ENCODE results near the gene TPX2. TPM values are rescaled to one million over a fixed set of nuclear protein-coding genes. Genes with fewer than 3 reads are reported as not detected.
A peak's percentile ranks its signal among the peaks of the same experiment; 100 is the strongest.

Gene TPX2
- total RNA-seq, 1 donor, result 18.5 TPM

DNA sequence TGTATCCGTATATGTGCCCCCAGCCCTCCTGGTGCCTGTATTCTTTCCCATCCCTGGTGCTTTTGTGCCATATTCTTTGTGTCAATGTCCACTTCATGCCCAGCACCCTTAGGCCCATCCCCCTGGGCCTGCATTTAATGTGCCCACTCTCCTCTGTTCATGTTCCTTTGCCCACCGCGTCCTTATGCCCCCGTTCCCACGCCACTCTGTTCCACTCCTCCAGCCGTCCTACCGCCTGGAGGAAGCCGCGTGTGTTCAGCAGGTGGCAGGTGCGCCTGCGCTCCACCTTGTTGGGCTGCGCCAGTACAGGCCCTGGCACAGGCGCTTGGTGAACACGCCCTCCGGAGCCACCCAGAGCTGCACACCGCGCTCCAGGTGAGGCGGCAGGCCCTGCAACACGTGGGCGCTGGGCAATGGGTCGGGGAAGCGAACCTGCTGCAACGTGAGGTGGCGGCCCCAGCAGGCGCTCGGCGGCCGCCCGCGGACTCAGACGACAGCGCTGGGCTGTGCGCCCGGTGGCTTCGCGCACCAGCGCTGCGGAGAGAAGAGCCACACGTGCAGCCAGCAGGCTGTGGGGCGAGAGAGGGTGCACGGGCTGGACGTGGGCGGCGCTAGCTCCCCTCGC is 110.3 kb downstream of the TPX2 start:
- DNase-seq (ENCODE audit: insufficient read length, low spot score, missing footprints), result peak; percentile 79
- Histone ChIP-seq H3K27ac (ENCODE audit: low read depth, low read length) (no peak overlapping the region), H3K4me2 (ENCODE audit: insufficient read depth, low read length) (no peak overlapping the region), H2AFZ (ENCODE audit: low read length) (no peak overlapping the region), H3K36me3 (ENCODE audit: insufficient read depth, low read length) (no peaks in the 10 kb centered on the region), H3K4me3 (ENCODE audit: insufficient read depth, low read length) (no peak overlapping the region), H4K20me1 (ENCODE audit: insufficient read depth, low read length) (no peaks in the 10 kb centered on the region), H3K79me2 (ENCODE audit: insufficient read depth, low read length) (no peaks in the 10 kb centered on the region), H3K4me1 (ENCODE audit: insufficient read depth, low read length) (peaks cover 7% of the 10 kb centered on the region), H3K9me3 (ENCODE audit: low read depth, low read length) (no peaks in the 10 kb centered on the region), H3K27me3 (ENCODE audit: insufficient read depth, low read length) (peaks cover 42% of the 10 kb centered on the region)
- TF ChIP-seq, protein P1, sequence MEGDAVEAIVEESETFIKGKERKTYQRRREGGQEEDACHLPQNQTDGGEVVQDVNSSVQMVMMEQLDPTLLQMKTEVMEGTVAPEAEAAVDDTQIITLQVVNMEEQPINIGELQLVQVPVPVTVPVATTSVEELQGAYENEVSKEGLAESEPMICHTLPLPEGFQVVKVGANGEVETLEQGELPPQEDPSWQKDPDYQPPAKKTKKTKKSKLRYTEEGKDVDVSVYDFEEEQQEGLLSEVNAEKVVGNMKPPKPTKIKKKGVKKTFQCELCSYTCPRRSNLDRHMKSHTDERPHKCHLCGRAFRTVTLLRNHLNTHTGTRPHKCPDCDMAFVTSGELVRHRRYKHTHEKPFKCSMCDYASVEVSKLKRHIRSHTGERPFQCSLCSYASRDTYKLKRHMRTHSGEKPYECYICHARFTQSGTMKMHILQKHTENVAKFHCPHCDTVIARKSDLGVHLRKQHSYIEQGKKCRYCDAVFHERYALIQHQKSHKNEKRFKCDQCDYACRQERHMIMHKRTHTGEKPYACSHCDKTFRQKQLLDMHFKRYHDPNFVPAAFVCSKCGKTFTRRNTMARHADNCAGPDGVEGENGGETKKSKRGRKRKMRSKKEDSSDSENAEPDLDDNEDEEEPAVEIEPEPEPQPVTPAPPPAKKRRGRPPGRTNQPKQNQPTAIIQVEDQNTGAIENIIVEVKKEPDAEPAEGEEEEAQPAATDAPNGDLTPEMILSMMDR (IDR thresholded peaks at IDR 0.05; ENCODE audit: extremely low read depth, low read depth, low read length), result no peak

Small RNAs within 50 kb of the gene (small RNA-seq; reads per million reads assigned to genes)
- gene AL160175.1, result not detected

Other genes starting within 250 kb of the TPX2 start
- 85.8 and 91.1 TPM in 2 replicates for gene HM13, start 224.8 kb upstream of the TPX2 start, total RNA-seq
- 56.3 and 82.5 TPM in 2 replicates for gene ID1, start 134.0 kb upstream of the TPX2 start, total RNA-seq
- gene COX4I2, start 101.4 kb upstream of the TPX2 start, total RNA-seq, result not detected in 2 replicates
- gene BCL2L1, start 16.4 kb upstream of the TPX2 start, total RNA-seq, result 127 and 136 TPM in 2 replicates
- under 0.01 and 0.36 TPM in 2 replicates for gene MYLK2, start 80.1 kb downstream of the TPX2 start, total RNA-seq
- under 0.01 and 0.36 TPM in 2 replicates for gene FOXS1, start 106.3 kb downstream of the TPX2 start, total RNA-seq
- gene DUSP15, start 131.2 kb downstream of the TPX2 start, total RNA-seq, result 1.2 and 1.4 TPM in 2 replicates
- gene TTLL9, start 131.3 kb downstream of the TPX2 start, total RNA-seq, result 0.59 and 0.72 TPM in 2 replicates
- 2.2 and 2.7 TPM in 2 replicates for gene PDRG1, start 212.8 kb downstream of the TPX2 start, total RNA-seq
- gene XKR7, start 228.9 kb downstream of the TPX2 start, total RNA-seq, result under 0.01 TPM in 1 of 2 replicates, not detected in the other